Panc1 (cell line): ENCODE measurements around the gene STK32C.

Source experiments
- CTCF ChIP-seq: fragments of 450-650 bp; IDR thresholded peaks from 2 replicates; pipeline ENCODE4 v1.5.1; 2017; ENCODE audit warnings: mild to moderate bottlenecking
- POLR2AphosphoS5 ChIP-seq: IDR thresholded peaks from 2 replicates; pipeline ENCODE4 v1.6.1; 2012; ENCODE audit warnings: mild to moderate bottlenecking, low read depth, low read length, moderate library complexity
- REST ChIP-seq, 2 experiments: IDR thresholded peaks; 2 replicates each; pipeline ENCODE4 v1.6.1; 2011 to 2012; ENCODE audit warnings: low read depth in 2 of 2, control low read depth in 1 of 2, low read length in 1 of 2, mild to moderate bottlenecking in 1 of 2, moderate library complexity in 1 of 2; ENCODE audit not compliant: insufficient read depth in 1 of 2
- TCF7L2 ChIP-seq: IDR thresholded peaks from 2 replicates; pipeline ENCODE4 v1.6.1; 2011; ENCODE audit warnings: mild to moderate bottlenecking, low read depth, low read length, inconsistent platforms

- TF ChIP-seq CTCF (no peak), POLR2AphosphoS5 (no peak), REST (IDR thresholded peaks at IDR 0.05; ENCODE audit: insufficient read depth in 1 of 2, low read depth in 2 of 2, low read length in 1 of 2) (no peak), TCF7L2 (no peak)
These were observed 4.2 kb downstream of the STK32C start for GRCh38 chr10:132303361-132304115.
